Activated T-cell treated with anti-CD3 and anti-CD28 coated beads for 48 hours (primary cell): Measurements from ENCODE around the gene TUBB6.

Experiments
- DNase-seq: peaks from one replicate; pipeline ENCODE4 v3.0.0-alpha.2; 2020; ENCODE audit warnings: low read depth

Gene TUBB6

DNA sequence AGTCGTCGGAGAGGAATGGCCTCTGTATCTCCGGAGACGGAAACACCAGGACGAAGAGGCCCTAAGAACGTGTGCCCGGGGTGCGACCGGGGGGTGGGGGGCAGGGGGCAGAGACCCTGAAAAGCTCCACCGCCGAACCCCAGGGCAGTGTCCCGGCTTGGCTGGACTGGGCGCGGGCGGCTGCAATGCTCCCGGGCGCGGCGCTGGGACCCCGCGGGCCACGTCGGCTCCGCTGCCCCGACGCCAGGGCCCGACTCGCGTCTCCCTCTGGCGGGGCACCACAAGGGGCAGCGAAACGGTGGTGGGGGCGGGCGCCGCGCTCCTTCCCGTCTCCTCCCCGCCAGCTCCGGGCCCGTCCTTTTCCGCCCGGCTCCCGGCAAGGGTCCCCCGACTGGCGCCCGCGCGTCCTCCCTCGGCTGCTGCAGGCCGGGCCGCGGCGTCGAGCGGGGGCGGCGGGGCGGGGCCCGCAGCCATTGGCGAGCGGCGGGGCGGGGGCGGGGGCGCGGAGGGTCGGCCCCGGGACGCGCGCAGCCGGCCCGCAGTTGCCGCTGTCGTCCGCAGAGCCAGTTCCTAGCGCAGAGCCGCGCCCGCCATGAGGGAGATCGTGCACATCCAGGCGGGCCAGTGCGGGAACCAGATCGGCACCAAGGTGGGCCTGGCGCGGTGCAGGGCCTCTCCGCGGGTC, at the start of gene TUBB6:
TSS of gene TUBB6 (plus strand) at position 541 of the 685 bp plus-strand sequence. CDS start at position 593, 52 bp downstream.
- peak; percentile 50 for DNase-seq

DNA sequence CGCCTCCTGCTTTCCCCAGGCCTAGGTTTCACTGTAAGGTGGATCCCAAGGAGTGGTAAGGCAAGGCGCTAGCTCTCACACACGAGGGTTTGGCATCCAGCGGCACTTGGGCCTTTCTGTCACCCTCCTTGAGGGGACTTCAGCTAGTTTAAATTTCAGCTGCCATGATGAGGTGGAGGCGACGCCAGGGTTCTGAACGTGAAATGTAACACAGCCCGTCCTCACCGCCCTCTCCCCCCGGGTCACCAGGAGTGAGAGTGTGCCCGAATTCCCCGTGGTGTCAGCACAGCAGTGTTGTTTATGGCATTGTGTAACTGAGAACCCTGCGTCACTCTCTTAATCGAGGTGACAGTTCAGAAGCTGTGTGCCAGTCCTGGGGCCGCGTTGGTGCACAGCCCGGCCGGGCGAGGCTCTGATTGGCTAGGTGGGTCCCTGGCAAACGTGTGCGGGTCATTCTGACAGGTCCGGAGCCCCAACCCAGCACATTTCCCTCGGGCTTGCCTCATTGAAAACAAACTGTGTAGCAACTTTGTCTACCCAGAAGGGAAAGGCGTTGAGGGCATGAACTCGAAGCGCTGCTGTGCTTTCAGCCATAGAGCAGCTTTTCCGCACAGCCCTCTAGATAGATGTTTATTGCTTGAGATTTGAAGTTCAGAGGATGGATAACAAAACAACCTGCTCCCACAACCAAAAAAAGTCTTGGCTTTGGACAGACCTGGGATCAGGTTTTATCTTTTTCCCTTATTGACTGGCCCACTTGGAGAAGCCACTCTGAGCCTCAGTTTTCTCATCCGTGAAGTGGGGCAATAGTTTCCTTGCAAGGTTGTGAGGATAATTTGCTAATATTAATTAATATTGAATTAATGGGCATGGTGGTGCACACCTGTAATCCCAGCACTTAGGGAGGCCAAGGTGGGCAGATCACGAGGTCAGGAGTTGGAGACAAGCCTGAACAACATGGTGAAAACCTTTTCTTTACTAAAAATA, 49.0 kb upstream of the TUBB6 start:
- DNase-seq: no peak

DNA sequence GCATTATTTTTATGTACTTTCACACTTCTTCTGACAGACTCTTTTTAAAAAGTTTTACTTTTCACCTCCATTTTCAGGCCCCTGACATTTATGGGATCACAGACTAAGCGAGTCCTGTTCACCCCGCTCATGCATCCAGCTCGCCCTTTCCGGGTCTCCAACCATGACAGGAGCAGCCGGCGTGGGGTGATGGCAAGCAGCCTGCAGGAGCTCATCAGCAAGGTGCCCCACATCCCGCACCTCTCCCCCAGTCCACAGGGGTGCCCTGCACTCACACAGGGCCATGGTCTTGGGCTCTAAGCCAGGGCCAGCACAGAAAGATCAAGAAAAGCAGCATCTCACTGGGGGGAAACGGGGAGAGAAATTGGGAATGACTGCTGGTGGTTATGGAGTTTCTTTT, 45.3 kb upstream of the TUBB6 start:
- no peak for DNase-seq

DNA sequence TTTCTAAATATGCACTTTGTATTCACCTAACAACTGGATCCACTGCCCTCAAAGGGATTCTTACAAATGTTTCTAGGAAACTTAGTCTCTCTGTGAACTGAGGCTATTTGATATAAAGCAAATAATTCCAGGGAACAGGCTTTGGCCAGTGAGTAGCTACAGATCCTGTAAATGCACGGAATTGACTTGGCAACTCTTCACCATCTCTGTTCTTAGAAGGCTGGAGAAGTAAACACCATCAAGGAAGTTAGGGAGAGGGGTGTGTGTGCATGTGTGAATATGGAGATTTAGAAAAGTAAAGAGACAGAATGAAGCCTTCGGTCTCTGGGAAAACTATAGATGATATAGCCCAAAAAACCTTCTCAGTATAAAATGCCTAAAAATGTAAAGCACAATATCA, 43.2 kb upstream of the TUBB6 start:
- no peak for DNase-seq

DNA sequence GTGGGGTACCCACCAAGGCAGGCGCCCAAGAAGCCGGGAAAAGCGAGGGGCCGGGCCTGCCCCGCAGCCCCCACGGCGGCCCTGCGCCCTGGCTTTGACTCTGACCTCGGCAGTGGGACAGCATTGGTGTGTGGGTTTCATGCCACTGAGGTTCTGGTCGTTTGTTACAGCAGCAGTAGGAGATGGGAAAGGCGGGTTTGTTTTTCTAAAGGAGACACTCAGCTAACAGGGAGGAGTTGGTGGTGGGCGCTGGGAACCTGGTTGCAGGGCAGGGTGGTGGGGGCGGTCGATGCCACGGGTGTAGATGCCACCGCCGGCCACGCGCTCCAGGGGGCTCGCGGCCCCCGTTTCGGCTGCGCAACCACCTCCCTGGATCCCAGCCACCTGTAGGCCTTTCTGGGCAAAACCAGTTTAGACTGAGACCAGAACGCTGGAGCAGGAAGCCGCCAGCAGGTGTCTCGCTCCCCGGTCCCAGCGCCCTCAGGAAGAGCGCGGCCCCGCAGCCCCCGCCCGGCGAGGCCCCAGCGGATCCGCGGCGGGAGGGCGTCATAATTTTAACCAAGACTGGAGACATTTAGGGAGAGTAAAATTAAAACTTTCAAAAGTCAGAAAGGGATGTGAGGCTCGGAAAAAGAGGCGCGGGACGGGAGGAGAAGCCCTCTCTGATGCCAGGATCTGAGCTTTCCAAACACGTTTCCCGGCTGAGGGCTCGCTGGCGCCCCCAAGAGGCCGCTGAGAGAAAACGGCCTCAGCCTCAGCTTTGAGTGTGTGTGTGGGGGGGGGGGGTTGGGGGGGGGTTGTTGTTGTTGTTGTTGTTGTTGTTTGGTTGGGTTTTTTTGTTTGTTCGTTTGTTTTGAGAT, 36.4 kb upstream of the TUBB6 start:
- DNase-seq: peak; percentile 59

DNA sequence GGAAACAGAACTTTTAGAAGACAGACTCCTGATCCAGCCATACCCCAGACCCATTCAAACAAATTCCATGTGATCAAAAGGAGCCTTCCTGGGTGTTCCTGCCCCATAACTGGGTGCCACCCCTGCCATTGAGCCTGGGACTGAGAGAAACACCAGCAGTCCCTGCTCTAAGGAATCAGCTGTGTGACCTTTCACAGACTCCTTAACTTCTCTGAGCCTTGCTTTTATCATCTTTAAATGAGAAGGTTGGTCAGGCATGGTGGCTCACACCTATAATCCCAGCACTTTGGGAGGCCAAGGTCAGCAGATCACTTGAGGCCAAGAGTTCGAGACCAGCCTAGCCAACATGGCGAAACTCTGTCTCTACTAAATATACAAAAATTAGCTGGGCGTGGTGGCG, 33.2 kb upstream of the TUBB6 start:
- DNase-seq: no peak

DNA sequence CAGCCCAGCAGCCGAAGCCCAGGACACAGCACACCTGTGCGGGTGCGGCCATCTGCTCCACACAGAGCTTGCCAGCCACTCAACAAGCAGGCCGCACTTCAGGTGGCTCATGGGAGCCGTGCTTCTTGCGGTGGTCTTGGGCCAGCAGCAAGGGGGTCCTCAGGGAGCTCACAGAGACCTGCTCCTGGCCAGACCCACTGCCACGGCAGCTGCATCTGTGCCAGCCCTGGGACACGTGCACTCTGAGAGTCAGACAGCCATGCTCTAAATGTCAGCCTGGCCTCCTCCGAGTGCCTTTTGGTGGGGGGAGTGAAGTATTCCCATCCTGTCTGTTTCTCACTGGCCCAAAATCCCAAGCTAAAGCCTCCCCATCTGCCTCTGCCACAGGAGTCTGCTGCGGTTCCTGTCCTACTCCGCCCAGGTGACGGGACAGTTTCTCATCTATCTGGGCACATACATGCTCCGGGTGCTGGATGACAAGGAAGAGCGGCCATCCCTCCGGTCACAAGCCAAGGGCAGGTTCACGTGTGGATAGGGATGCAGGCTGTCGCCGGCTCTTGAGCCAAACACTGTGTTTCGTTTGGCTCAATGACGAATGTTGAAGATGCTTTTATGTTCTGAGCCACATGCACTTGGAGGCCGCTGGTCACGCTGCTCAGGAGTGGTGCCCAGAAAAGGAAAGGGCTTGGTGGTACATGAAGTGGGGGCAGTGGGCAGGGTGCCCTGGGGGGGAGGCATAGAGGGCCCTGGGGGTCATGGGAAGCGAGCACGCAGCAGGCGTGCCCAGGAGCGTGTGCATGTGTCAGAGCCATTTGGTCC, 31.1 kb upstream of the TUBB6 start:
- DNase-seq: no peak

DNA sequence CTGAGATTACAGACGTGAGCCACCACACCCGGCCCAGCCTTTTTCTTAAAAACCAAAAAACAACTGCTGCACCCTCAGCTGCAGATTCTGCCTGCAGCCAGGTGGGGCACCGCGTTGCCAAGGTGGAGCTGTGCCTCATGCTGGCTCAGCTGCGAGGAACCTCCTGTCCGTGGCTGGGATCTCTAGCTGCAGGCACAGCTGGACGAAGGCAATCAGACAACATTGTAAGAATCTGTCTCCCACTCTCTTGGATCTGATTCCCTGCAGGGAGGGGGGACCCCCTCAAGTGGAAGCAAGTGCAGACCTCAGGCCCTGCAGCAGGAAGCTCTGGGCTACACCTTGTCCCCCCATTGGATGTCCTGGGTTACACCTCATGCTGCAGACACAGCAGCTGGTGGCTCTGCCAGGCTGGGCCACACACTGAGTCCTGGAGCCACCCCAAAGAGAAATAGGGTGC, 29.8 kb upstream of the TUBB6 start:
- DNase-seq: no peak

DNA sequence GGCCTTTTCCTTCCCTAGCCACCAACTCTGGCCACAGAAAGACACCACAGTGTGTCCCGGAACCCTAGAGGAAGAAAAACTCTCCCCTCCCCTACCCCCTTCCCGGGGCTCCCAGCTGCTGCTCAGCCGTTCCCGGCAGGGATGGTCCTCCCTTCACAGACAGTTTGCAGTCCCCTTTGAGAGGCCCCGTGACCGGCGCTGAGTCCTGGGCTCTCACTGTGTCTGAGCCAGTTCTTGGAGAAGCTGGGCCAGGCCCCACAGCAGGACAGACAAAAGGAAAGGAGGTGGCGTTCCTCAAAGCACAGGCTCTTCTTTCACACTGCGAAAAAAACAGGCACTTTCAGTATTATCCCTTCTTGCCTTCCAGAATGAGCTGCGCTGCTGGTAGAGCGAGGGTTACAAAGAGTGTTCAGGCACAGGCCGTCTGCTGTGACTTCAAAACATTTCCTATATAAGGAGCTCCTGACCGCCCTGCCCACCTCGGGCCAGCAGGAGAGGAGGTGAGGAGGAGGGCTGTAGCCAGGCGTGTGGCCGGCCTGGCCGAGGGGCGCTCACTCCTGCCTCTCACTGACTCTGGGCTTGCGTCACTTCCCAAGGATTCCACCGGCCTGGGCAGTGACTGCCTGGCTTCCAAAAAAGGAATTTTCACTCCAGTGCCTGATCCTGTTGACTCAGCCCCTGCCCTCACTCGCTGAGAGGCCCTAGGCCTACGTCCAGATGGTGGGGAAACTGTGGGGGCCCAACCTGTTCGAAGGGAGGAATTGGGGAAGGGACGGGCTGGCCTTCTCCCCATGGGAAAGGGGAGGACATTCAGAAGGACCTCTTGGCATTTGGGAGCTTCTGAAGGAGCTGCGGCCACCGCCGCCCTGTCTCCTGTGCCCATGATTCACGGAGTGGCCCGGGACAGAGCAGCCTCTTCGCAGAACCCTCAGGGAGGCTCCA, 29.0 kb upstream of the TUBB6 start:
- no peak for DNase-seq

DNA sequence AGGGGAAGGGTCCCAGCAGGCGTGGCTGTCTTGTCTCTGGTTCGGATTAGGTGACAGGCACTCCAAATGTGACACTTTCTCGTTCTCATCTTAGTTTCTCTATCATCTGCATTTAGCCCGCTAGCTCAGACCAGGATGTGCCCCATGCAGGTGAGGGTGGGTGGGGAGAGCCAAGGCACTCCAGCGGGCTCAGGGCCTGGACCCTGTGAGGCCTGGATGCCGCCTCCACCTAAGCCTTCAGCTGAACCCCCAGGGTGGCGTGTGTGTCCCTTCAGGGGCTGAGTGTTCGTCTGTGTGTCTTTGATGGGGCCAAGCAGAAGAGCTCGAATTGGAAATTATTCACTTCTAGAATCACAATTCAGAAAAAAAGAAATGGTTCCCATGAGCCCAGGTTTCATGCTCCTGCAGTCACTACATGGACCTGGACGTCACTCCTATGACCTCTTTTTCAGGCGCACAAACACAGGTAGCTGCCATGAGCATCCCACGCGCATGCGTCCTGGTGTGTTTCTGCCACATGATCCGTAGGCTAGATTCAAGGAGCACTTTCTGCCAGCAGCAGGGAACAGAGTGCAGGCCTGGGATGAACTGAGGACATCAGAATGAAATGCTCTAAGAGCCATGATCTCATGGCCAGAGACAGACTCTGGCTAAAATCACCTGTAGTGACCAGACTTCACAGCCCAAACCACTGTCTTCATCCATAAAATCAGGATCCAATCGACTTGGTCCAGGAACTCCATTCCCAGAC, 28.1 kb upstream of the TUBB6 start:
- DNase-seq: no peak

DNA sequence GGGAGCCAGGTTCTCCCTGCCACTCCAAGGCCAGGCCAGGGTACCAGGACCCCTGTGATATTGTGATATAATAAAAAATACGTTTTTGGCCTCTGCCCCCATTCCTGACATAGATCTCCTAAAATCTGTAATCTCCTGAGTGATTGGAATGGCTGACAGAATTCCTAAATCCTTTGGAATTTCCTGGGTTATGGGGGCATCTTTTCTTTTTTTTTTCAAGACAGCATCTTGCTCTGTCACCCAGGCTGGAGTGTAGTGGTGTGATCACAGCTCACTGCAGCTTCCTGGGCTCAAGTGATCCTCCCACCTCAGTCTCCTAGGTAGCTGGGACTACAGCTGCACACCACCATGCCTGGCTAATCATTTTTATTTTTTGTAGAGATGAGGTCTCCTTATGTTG, 26.2 kb upstream of the TUBB6 start:
- DNase-seq: no peak

DNA sequence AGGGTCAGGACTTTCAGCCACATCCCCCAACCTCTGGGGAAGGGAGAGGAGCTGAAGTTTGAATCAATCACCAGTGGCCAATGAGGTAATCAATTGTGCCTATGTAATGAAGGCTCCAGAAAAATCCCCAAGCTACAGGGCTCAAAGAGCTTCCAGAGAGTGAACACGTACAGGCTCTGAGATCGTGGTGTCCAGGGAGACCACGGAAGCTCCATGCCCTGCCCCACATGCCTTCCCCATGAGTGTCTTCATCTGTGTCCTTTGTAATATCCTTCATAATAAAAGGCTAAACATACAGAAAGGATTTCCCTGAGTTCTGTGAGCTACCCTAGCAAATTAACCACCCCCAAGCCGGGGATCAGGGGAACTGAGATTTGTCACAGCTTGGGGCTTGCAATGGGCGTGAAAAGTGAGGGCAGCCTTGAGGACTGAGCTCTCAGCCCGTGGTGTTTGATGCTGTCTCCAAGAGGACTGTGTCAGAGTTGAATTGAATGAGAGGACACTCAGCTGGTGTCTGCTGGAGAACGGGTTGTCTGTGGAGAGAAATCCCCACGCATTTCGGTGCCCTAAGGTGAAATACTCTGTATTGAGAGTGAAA, 25.5 kb upstream of the TUBB6 start:
- no peak for DNase-seq

DNA sequence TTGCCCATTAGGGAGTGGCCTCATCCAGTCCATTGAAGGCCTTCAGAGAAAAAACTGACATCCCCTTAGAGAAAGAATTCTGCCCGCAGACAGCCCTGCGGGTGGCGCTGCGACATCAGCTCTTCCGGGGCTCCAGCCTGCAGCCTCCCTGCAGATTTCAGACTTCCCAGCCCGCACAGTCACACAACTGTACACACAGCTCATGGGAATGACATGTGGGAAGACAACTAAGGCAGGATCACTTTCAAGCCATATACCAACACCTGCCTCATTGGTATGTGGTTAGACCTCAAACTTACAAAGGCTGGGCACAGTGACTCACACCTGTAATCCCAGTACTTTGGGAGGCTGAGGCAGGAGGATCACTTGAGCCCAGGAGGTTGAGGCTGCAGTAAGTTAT, 24.8 kb upstream of the TUBB6 start:
- DNase-seq: no peak

DNA sequence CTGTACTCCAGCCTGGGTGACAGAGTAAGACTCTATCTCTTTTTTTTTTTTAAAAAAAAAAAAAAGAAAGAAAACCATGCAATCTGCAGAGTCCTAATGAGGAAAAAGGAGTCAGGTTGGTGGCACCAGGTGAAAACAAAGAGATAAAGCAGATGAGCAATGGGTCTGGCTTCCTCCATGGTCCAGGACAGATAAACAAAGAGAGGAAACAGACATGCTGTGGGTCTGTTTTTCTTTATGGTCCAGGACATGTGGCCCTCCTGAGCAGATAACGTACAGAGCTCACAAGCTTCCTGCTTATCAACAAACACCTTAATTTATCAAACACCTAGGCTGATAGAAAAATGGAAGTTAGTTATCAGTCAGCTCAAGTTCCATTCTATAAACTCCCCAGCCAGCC, 24.4 kb upstream of the TUBB6 start:
- DNase-seq: no peak

DNA sequence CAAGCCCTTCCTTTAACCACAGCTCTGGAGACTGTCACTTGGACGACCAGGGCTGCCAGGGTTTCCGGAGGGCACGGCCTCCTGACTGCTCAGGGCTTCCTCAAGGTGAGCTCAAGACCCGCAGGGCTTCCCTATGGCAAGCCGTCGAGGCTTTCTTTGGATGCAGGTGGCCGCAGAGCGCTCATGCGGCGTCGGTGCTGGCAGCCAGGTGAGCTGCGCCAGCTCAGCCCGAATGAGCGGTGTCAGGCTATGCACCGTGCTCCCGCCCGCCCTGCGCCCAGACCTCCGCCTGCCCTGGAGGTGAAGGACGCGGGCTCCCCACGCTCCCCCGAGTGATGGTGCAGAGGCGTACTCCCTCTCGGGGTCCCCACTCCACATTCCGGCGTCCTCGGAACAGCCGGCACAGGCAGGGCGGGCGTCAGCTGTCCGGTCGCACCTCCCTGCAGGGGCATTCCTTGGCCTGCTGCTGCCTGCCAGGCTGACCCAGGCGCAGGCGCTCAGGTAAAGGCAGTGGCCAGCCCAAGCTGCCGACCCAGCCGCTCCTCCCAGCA, 20.8 kb upstream of the TUBB6 start:
- no peak for DNase-seq

DNA sequence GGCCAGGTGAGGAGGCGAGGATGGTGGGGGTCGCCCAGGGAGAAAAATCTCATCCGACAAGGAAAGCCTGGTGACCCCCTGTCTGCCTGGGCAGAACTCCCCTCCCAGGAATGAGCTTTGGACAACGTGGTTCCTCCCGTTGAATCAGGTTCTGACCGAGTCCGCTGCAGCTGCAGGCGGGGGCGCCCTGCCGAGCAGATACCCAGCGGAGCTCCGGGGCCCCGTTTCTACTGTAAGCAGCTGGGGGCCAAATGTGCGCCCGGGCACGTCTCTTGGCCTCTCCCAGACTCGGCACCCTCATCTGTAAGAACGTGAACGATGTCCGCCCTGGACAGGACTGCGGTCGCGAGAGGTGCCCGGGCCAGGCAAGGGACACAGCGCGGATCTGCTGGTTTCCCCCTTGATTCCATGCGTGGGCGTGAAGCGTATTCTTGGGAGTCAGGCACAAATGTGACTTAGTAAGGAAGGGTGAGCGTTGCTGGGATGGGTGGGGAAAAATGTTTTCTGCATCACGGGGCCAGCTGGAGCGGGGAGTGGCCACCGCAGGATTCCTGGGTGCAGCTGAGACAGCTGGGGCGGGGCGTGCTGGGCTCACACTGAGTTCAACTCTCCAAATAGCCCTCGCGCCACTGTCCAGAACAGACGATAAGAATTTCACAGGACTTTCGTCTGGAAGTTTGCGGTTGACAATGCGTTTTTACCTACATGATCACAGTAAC, 20.2 kb upstream of the TUBB6 start:
- no peak for DNase-seq

DNA sequence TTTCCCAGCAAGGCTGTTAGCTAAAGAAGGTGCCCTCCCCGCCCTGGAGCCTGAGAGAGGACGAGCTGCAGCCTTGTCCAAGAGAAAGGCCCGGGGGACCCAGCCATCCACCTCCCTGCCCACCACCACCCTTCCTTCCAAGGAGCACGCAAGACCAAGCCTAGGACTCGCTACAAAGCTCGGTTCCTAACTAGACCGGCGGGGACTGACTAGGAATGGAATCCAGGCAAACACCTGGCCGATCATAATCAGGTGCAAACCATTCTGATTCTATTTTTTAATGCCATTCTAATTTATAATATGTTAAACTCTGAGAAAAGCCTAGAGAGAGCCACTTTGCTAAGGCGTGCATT, 19.7 kb upstream of the TUBB6 start:
- no peak for DNase-seq

DNA sequence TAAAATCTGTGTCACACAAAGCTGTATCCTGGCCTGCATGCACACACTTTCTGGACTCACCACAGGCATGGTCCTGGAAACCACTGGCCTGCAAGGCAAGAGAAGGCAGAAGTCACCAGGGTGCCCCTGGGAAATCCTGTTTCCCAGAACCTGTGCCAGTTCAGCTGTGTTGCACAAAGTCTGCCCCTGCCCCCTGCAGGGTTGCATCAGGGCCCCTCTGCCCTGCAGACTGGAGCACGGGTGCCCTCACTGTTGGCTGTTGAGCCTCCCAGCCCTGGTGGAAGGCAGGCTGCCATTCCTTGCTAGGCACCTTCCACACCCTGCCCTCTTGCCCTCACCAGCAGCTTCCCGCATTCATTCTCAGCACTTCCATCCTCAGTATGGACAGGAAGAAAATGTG, 18.0 kb upstream of the TUBB6 start:
- DNase-seq: no peak
